Measurements from ENCODE around the gene AFF3.
A peak's percentile ranks its signal among the peaks of the same experiment; 100 is the strongest.

AFF3 gene

DNA sequence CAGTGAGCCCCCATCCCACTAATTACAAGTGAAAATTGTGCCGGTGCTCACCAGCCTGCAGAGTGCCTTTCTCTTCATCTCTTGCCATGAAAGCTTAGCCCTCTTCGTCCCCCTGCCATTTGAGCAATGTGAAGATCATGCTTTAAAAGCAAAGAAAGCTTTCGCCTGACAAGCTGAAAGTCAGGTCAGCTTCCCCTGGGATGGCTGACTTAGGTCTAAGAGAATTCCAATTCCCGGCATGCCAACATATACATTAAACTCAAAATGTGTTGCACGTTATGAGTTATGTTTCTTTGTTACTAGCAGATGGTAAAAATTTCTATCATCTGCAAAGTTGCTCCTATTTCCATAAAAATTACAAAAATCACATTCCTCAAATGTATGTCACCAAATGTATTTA is 129.8 kb downstream of the AFF3 start:
- no peak overlapping the region for H3K4me2 ChIP-seq (ENCODE audit: low read length)
- H3K4me1 ChIP-seq (ENCODE audit: insufficient read depth, low read length, severe bottlenecking): peaks cover 2% of the 10 kb centered on the region
- no peak overlapping the region for H3K9ac ChIP-seq (ENCODE audit: low read length)
- H3K27me3 ChIP-seq (ENCODE audit: insufficient read depth, low read length): no peaks in the 10 kb centered on the region
- H3K79me2 ChIP-seq (ENCODE audit: insufficient read depth, low read length): peaks cover 27% of the 10 kb centered on the region
- no peaks in the 10 kb centered on the region for H3F3A ChIP-seq (ENCODE audit: insufficient read depth, low read length)
- H3K9me2 ChIP-seq (ENCODE audit: low read depth, low read length): no peaks in the 10 kb centered on the region
- no peaks in the 10 kb centered on the region for H4K20me1 ChIP-seq (ENCODE audit: insufficient read depth, low read length)
- H3K36me3 ChIP-seq (ENCODE audit: insufficient read depth, low read length): peaks cover 86% of the 10 kb centered on the region
- no peak overlapping the region for H3K4me3 ChIP-seq (ENCODE audit: low read depth, low read length, poor library complexity, severe bottlenecking)
- TF ChIP-seq CTCF (IDR thresholded peaks at IDR 0.05; ENCODE audit: low read length): no peak
- no peak for TF ChIP-seq EZH2 (IDR thresholded peaks at IDR 0.05; ENCODE audit: borderline replicate concordance, low read length)
- H2AFZ ChIP-seq (ENCODE audit: low read length): no peak overlapping the region
- no peaks in the 10 kb centered on the region for H3K9me3 ChIP-seq (ENCODE audit: low read length)
- H3K27ac ChIP-seq (ENCODE audit: low read depth, low read length, poor library complexity, severe bottlenecking): no peak overlapping the region

- Histone ChIP-seq H3K9me2 (ENCODE audit: low read depth, low read length) (no peaks in the 10 kb centered on the region), H3K4me2 (ENCODE audit: low read length) (no peak overlapping the region), H3K79me2 (ENCODE audit: insufficient read depth, low read length) (peaks cover 21% of the 10 kb centered on the region), H2AFZ (ENCODE audit: low read length) (no peak overlapping the region), H4K20me1 (ENCODE audit: insufficient read depth, low read length) (no peaks in the 10 kb centered on the region), H3K4me3 (ENCODE audit: low read depth, low read length, poor library complexity, severe bottlenecking) (no peak overlapping the region), H3F3A (ENCODE audit: insufficient read depth, low read length) (no peaks in the 10 kb centered on the region), H3K36me3 (ENCODE audit: insufficient read depth, low read length) (peaks cover 86% of the 10 kb centered on the region), H3K27ac (ENCODE audit: low read depth, low read length, poor library complexity, severe bottlenecking) (no peak overlapping the region), H3K4me1 (ENCODE audit: insufficient read depth, low read length, severe bottlenecking) (peaks cover 2% of the 10 kb centered on the region), H3K9ac (ENCODE audit: low read length) (no peak overlapping the region), H3K27me3 (ENCODE audit: insufficient read depth, low read length) (no peaks in the 10 kb centered on the region), H3K9me3 (ENCODE audit: low read length) (no peaks in the 10 kb centered on the region)
- no peak for TF ChIP-seq CTCF (IDR thresholded peaks at IDR 0.05; ENCODE audit: low read length)
- no peak for TF ChIP-seq EZH2 (IDR thresholded peaks at IDR 0.05; ENCODE audit: borderline replicate concordance, low read length)
Observed at GRCh38 chr2:100011272-100011731, 131.1 kb downstream of the AFF3 start.

DNA sequence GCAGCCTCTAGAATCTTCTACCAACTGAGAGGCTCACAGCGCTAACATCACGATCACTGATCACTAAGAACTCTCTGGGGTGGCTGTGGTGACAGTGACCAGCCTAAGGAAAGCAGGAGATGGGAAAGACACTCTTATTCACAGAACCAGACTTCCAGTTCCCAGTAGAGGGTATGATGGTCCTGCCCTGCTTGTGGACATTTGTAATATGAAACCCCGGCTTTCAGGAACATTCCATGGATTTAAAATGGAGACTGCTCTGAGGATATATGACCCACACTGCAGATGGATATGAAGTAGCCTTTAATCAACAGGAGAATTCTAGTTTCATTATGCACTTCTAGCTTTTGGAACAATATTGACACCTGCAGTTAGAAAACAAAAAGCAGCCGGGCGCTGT is 131.8 kb downstream of the AFF3 start:
- Histone ChIP-seq H3K9me2 (ENCODE audit: low read depth, low read length) (no peaks in the 10 kb centered on the region), H2AFZ (ENCODE audit: low read length) (no peak overlapping the region), H3K9ac (ENCODE audit: low read length) (no peak overlapping the region), H3K4me2 (ENCODE audit: low read length) (no peak overlapping the region), H3K9me3 (ENCODE audit: low read length) (no peaks in the 10 kb centered on the region), H3K79me2 (ENCODE audit: insufficient read depth, low read length) (peaks cover 20% of the 10 kb centered on the region), H3K27ac (ENCODE audit: low read depth, low read length, poor library complexity, severe bottlenecking) (no peak overlapping the region), H3K27me3 (ENCODE audit: insufficient read depth, low read length) (no peaks in the 10 kb centered on the region), H3K36me3 (ENCODE audit: insufficient read depth, low read length) (peaks cover 86% of the 10 kb centered on the region), H4K20me1 (ENCODE audit: insufficient read depth, low read length) (no peaks in the 10 kb centered on the region), H3K4me1 (ENCODE audit: insufficient read depth, low read length, severe bottlenecking) (peaks cover 2% of the 10 kb centered on the region), H3K4me3 (ENCODE audit: low read depth, low read length, poor library complexity, severe bottlenecking) (no peak overlapping the region), H3F3A (ENCODE audit: insufficient read depth, low read length) (peaks cover 4% of the 10 kb centered on the region; the same call in 1 of the 2 replicates)
- TF ChIP-seq EZH2 (IDR thresholded peaks at IDR 0.05; ENCODE audit: borderline replicate concordance, low read length): no peak

DNA sequence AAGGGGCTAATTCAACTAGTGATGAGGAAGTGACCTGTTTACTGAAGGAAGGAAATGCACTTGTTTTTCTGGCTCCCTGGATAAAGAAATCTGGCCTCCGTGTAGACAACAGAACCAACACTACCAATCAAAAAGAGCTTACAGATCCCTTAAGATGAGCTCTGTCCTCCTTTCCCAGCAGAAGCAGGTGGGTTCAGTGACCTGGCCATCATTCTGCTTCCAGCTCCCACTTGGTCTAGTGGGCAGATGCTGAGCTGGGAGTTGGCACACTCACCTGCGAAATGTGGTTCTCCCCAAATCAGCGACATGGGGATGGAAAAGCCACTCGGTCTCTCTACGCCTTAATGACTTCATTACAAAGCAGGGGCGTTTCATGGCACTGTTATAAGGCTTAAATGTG is 132.6 kb downstream of the AFF3 start:
- H3K79me2 ChIP-seq (ENCODE audit: insufficient read depth, low read length): 0 out of 2 replicates have a peak, but pooled peaks cover 13% of the 10 kb centered on the region
- no peak overlapping the region for H3K4me2 ChIP-seq (ENCODE audit: low read length)
- H3K27me3 ChIP-seq (ENCODE audit: insufficient read depth, low read length): no peaks in the 10 kb centered on the region
- no peak overlapping the region for H2AFZ ChIP-seq (ENCODE audit: low read length)
- H3K36me3 ChIP-seq (ENCODE audit: insufficient read depth, low read length): peaks cover 94% of the 10 kb centered on the region
- no peak for TF ChIP-seq EZH2 (IDR thresholded peaks at IDR 0.05; ENCODE audit: borderline replicate concordance, low read length)
- no peak for TF ChIP-seq CTCF (IDR thresholded peaks at IDR 0.05; ENCODE audit: low read length)
- peaks cover 5% of the 10 kb centered on the region; the same call in 1 of the 2 replicates for H3F3A ChIP-seq (ENCODE audit: insufficient read depth, low read length)
- H3K9me2 ChIP-seq (ENCODE audit: low read depth, low read length): no peaks in the 10 kb centered on the region
- H3K27ac ChIP-seq (ENCODE audit: low read depth, low read length, poor library complexity, severe bottlenecking): peak overlapping the region; percentile 26
- H3K4me1 ChIP-seq (ENCODE audit: insufficient read depth, low read length, severe bottlenecking): peaks cover 2% of the 10 kb centered on the region
- H4K20me1 ChIP-seq (ENCODE audit: insufficient read depth, low read length): no peaks in the 10 kb centered on the region
- no peaks in the 10 kb centered on the region for H3K9me3 ChIP-seq (ENCODE audit: low read length)
- no peak overlapping the region for H3K9ac ChIP-seq (ENCODE audit: low read length)
- no peak overlapping the region for H3K4me3 ChIP-seq (ENCODE audit: low read depth, low read length, poor library complexity, severe bottlenecking)

All from OCI-LY1 (cell line).